ENCODE results near the gene MCIDAS.

Gene MCIDAS

DNA sequence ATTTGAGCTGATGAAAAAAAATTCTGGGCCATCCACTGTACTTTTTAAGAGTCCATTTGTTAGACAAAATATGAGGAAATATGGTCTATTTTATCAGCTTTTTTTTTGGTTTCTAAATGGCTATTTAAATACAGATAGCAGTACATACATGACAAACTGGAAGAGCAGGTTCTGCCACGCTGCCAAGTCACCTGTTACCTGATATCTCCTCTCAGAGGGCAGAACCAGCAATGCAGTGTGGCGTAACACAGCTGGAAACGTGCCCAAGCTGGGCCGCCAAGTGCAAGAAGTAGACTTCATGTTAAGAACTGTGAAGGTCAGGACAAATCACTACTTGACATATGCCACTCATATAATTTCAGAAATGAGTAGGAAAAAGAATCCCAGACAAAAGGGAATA is 8.1 kb downstream of the MCIDAS start:
- Histone ChIP-seq H3K9me2 (replicated peaks; ENCODE audit: insufficient read depth, low read length) (no peaks in the 10 kb centered on the region), H2AFZ (ENCODE audit: low read depth, low read length, severe bottlenecking) (no peak overlapping the region), H3K36me3 (ENCODE audit: low read length) (no peaks in the 10 kb centered on the region), H3K9ac (ENCODE audit: low read length) (no peak overlapping the region), H3K4me2 (ENCODE audit: low read depth, low read length, poor library complexity, severe bottlenecking) (no peak overlapping the region), H3K27ac (ENCODE audit: low read depth, low read length) (no peak overlapping the region), H3K4me3 (ENCODE audit: insufficient read depth, low read length, poor library complexity, severe bottlenecking) (no peak overlapping the region), H3F3A (ENCODE audit: insufficient read depth) (no peaks in the 10 kb centered on the region), H3K79me2 (ENCODE audit: insufficient read depth, low read length) (no peaks in the 10 kb centered on the region), H3K9me3 (ENCODE audit: insufficient read depth, low read length) (no peaks in the 10 kb centered on the region), H3K27me3 (ENCODE audit: low read length) (no peaks in the 10 kb centered on the region), H4K20me1 (ENCODE audit: low read depth, low read length) (no peaks in the 10 kb centered on the region)
- TF ChIP-seq, protein P1, sequence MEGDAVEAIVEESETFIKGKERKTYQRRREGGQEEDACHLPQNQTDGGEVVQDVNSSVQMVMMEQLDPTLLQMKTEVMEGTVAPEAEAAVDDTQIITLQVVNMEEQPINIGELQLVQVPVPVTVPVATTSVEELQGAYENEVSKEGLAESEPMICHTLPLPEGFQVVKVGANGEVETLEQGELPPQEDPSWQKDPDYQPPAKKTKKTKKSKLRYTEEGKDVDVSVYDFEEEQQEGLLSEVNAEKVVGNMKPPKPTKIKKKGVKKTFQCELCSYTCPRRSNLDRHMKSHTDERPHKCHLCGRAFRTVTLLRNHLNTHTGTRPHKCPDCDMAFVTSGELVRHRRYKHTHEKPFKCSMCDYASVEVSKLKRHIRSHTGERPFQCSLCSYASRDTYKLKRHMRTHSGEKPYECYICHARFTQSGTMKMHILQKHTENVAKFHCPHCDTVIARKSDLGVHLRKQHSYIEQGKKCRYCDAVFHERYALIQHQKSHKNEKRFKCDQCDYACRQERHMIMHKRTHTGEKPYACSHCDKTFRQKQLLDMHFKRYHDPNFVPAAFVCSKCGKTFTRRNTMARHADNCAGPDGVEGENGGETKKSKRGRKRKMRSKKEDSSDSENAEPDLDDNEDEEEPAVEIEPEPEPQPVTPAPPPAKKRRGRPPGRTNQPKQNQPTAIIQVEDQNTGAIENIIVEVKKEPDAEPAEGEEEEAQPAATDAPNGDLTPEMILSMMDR (IDR thresholded peaks at IDR 0.05; ENCODE audit: insufficient read depth, low read length, poor library complexity, severe bottlenecking), result no peak
- TF ChIP-seq EZH2phosphoT487 (conservative IDR thresholded peaks at IDR 0.05; ENCODE audit: low read length), result no peak

DNA sequence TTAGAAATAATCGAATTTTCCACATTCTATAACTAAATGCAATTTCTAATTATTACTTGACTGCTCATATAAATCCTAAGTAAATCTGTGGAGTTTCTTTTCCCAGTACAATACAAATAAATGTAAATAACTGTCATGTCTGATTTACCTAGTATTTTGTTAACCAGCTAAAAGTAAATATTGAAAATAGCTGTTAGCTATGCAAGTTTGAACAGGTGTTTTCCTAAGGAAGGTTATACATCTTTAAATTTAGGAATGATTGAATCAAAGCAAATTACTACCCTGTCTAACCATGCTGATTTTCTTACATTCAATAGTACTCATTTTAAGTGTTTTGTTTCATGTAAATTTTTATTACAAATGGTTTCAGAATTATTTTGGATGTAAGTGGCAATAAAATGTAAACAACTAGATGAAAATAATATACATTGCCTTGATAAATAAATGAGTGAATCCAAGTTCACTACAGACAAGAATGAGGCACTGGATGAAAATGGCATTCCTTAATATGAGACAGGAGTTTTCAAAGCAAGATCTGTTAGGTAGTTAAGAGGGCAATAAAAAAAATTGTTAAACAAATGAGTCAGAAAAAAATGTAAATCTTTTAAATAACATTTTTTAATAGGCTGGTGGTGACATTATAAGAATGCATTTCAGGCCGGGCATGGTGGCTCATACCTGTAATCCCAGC is 15.8 kb downstream of the MCIDAS start:
- Histone ChIP-seq H3K9me2 (replicated peaks; ENCODE audit: insufficient read depth, low read length) (no peaks in the 10 kb centered on the region), H3F3A (ENCODE audit: insufficient read depth) (no peaks in the 10 kb centered on the region), H4K20me1 (ENCODE audit: low read depth, low read length) (no peaks in the 10 kb centered on the region), H3K4me3 (ENCODE audit: insufficient read depth, low read length, poor library complexity, severe bottlenecking) (no peak overlapping the region), H3K27ac (ENCODE audit: low read depth, low read length) (no peak overlapping the region), H3K27me3 (ENCODE audit: low read length) (no peaks in the 10 kb centered on the region), H3K9me3 (ENCODE audit: insufficient read depth, low read length) (no peaks in the 10 kb centered on the region), H3K4me2 (ENCODE audit: low read depth, low read length, poor library complexity, severe bottlenecking) (no peak overlapping the region), H3K79me2 (ENCODE audit: insufficient read depth, low read length) (no peaks in the 10 kb centered on the region), H2AFZ (ENCODE audit: low read depth, low read length, severe bottlenecking) (no peak overlapping the region), H3K9ac (ENCODE audit: low read length) (no peak overlapping the region), H3K36me3 (ENCODE audit: low read length) (no peaks in the 10 kb centered on the region)
- TF ChIP-seq, protein P1 (IDR thresholded peaks at IDR 0.05; ENCODE audit: insufficient read depth, low read length, poor library complexity, severe bottlenecking), result no peak
- no peak for TF ChIP-seq EZH2phosphoT487 (conservative IDR thresholded peaks at IDR 0.05; ENCODE audit: low read length)

DNA sequence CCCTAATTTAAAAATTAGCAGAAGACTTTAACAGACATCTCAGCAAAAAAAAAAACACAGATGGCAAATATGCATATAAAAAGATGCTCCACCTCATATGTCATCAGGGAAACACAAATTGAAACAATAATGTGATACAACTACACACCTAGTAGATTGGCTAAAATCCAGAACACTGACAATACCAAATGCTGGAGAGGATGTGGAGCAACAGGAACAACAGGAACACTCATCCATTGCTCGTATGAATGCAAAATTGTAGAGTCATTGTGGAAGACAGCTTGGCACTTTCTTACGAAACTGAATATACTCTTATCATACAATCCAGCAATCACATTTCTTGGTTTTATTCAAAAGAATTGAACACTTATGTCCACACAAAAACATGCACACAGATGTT is 22.1 kb downstream of the MCIDAS start:
- no peak overlapping the region for H3K9ac ChIP-seq (ENCODE audit: low read length)
- no peaks in the 10 kb centered on the region for H3K9me2 ChIP-seq (replicated peaks; ENCODE audit: insufficient read depth, low read length)
- no peak overlapping the region for H3K27ac ChIP-seq (ENCODE audit: low read depth, low read length)
- no peak overlapping the region for H3K4me3 ChIP-seq (ENCODE audit: insufficient read depth, low read length, poor library complexity, severe bottlenecking)
- no peaks in the 10 kb centered on the region for H3K36me3 ChIP-seq (ENCODE audit: low read length)
- H3K27me3 ChIP-seq (ENCODE audit: low read length), result no peaks in the 10 kb centered on the region
- no peak overlapping the region for H2AFZ ChIP-seq (ENCODE audit: low read depth, low read length, severe bottlenecking)
- H4K20me1 ChIP-seq (ENCODE audit: low read depth, low read length), result no peaks in the 10 kb centered on the region
- no peak overlapping the region for H3K4me2 ChIP-seq (ENCODE audit: low read depth, low read length, poor library complexity, severe bottlenecking)
- H3K9me3 ChIP-seq (ENCODE audit: insufficient read depth, low read length), result no peaks in the 10 kb centered on the region
- H3K79me2 ChIP-seq (ENCODE audit: insufficient read depth, low read length), result no peaks in the 10 kb centered on the region
- TF ChIP-seq EZH2phosphoT487 (conservative IDR thresholded peaks at IDR 0.05; ENCODE audit: low read length), result no peak
- TF ChIP-seq, protein P1 (IDR thresholded peaks at IDR 0.05; ENCODE audit: insufficient read depth, low read length, poor library complexity, severe bottlenecking), result no peak
- no peaks in the 10 kb centered on the region for H3F3A ChIP-seq (ENCODE audit: insufficient read depth)

All from SU-DHL-6 (cell line).